GM23338 (cell line): ENCODE results near the gene CELF2.

Source experiments
- EZH2 ChIP-seq: fragments of 200-600 bp; sonication (generic); IDR thresholded peaks from one replicate; pipeline ENCODE4 v1.8.0; 2017; ENCODE audit warnings: antibody characterized with exemption, mild to moderate bottlenecking, low read depth; ENCODE audit not compliant: unreplicated experiment
- EZH2phosphoT487 ChIP-seq: fragments of 200-600 bp; sonication (generic); IDR thresholded peaks from one replicate; pipeline ENCODE4 v1.8.1; 2018; ENCODE audit warnings: antibody characterized with exemption; ENCODE audit not compliant: unreplicated experiment
- TF ChIP-seq, protein P1 (sequence below), 2 experiments: fragments of 200-600 bp in 1 of 2; sonication (generic) in 1 of 2; conservative IDR thresholded peaks; 2 replicates each; pipeline versions ENCODE4 v1.5.1 to v1.6.1; 2016 to 2017; ENCODE audit warnings: antibody characterized with exemption in 2 of 2, low read depth in 2 of 2, mild to moderate bottlenecking in 2 of 2, moderate library complexity in 1 of 2
- TF ChIP-seq, protein P2 (sequence below): IDR thresholded peaks from one replicate; pipeline ENCODE4 v1.6.1; 2018; ENCODE audit warnings: antibody characterized with exemption; ENCODE audit not compliant: unreplicated experiment

DNA sequence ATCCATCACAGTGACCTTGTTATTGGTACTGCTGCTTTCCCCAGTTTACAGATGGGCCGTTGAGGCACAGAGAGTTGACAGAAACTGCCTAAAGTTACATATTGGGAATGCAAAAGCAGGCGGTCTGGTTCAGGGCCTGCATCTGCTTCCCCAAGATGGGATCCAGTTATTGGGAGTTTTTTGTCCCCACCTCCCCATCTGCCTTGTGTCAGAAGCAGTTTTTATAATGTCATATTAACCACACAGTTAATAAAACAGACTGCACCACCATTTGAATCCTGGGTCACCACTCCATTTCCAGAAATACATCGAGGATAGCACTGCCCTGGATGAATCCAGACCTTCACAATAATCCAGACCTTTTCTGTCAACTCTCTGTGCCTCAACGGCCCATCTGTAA, 67.9 kb downstream of the CELF2 start:
- TF ChIP-seq EZH2 (no peak), EZH2phosphoT487 (no peak)
- TF ChIP-seq, protein P1, sequence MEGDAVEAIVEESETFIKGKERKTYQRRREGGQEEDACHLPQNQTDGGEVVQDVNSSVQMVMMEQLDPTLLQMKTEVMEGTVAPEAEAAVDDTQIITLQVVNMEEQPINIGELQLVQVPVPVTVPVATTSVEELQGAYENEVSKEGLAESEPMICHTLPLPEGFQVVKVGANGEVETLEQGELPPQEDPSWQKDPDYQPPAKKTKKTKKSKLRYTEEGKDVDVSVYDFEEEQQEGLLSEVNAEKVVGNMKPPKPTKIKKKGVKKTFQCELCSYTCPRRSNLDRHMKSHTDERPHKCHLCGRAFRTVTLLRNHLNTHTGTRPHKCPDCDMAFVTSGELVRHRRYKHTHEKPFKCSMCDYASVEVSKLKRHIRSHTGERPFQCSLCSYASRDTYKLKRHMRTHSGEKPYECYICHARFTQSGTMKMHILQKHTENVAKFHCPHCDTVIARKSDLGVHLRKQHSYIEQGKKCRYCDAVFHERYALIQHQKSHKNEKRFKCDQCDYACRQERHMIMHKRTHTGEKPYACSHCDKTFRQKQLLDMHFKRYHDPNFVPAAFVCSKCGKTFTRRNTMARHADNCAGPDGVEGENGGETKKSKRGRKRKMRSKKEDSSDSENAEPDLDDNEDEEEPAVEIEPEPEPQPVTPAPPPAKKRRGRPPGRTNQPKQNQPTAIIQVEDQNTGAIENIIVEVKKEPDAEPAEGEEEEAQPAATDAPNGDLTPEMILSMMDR (conservative IDR thresholded peaks at IDR 0.05; ENCODE audit: low read depth in 2 of 2): no peak
- TF ChIP-seq, protein P2, sequence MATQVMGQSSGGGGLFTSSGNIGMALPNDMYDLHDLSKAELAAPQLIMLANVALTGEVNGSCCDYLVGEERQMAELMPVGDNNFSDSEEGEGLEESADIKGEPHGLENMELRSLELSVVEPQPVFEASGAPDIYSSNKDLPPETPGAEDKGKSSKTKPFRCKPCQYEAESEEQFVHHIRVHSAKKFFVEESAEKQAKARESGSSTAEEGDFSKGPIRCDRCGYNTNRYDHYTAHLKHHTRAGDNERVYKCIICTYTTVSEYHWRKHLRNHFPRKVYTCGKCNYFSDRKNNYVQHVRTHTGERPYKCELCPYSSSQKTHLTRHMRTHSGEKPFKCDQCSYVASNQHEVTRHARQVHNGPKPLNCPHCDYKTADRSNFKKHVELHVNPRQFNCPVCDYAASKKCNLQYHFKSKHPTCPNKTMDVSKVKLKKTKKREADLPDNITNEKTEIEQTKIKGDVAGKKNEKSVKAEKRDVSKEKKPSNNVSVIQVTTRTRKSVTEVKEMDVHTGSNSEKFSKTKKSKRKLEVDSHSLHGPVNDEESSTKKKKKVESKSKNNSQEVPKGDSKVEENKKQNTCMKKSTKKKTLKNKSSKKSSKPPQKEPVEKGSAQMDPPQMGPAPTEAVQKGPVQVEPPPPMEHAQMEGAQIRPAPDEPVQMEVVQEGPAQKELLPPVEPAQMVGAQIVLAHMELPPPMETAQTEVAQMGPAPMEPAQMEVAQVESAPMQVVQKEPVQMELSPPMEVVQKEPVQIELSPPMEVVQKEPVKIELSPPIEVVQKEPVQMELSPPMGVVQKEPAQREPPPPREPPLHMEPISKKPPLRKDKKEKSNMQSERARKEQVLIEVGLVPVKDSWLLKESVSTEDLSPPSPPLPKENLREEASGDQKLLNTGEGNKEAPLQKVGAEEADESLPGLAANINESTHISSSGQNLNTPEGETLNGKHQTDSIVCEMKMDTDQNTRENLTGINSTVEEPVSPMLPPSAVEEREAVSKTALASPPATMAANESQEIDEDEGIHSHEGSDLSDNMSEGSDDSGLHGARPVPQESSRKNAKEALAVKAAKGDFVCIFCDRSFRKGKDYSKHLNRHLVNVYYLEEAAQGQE: no peak
